ENCODE measurements around the gene SLC26A5. TPM values are rescaled to one million over a fixed set of nuclear protein-coding genes. Genes with fewer than 3 reads are reported as not detected.

SLC26A5 gene
- total RNA-seq, 1 experiment from 2014 or later = 0.29 TPM

DNA sequence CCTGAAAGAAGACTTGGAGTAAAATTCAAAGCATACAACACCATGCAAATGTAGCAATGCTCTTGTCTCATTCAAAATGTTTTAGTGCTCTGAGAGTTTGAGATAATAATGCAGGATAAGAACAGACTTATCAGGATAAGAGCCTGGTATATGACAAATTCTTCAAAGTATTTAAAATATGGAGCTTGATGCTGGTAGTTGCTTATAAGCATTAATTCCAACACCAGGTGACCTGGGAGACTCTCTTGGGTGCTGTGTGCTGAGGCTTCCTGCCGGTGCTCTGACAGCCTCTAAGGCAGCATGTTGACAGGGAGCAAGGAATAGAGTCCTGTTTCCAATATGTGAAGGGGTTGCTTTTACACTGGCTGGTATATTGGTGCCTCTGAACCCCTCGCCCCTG is 34.8 kb upstream of the SLC26A5 start:
- Histone ChIP-seq H3K79me2 (ENCODE audit: low read length) (no peaks in the 10 kb centered on the region), H3K4me1 (ENCODE audit: insufficient read depth, low read length) (no peaks in the 10 kb centered on the region), H3K4me2 (ENCODE audit: low read length) (no peak overlapping the region), H3K36me3 (ENCODE audit: low read depth, low read length) (no peaks in the 10 kb centered on the region), H2AFZ (ENCODE audit: low read length) (no peak overlapping the region), H3K9me3 (ENCODE audit: low read length) (no peaks in the 10 kb centered on the region), H3K27me3 (ENCODE audit: low read length) (no peaks in the 10 kb centered on the region), H3F3A (ENCODE audit: low read length, unreplicated experiment) (no peaks in the 10 kb centered on the region), H4K20me1 (ENCODE audit: low read length) (no peaks in the 10 kb centered on the region), H3K4me3 (ENCODE audit: low read length) (no peak overlapping the region), H3K9me2 (replicated peaks; ENCODE audit: low read length) (no peaks in the 10 kb centered on the region), H3K9ac (ENCODE audit: low read length) (no peak overlapping the region), H3K27ac (ENCODE audit: low read length) (no peak overlapping the region)
- TF ChIP-seq EZH2phosphoT487 (IDR thresholded peaks at IDR 0.05; ENCODE audit: borderline replicate concordance, low read length) (no peak), EZH2 (IDR thresholded peaks at IDR 0.05; ENCODE audit: low read length, unreplicated experiment) (no peak)
- TF ChIP-seq, protein P1, sequence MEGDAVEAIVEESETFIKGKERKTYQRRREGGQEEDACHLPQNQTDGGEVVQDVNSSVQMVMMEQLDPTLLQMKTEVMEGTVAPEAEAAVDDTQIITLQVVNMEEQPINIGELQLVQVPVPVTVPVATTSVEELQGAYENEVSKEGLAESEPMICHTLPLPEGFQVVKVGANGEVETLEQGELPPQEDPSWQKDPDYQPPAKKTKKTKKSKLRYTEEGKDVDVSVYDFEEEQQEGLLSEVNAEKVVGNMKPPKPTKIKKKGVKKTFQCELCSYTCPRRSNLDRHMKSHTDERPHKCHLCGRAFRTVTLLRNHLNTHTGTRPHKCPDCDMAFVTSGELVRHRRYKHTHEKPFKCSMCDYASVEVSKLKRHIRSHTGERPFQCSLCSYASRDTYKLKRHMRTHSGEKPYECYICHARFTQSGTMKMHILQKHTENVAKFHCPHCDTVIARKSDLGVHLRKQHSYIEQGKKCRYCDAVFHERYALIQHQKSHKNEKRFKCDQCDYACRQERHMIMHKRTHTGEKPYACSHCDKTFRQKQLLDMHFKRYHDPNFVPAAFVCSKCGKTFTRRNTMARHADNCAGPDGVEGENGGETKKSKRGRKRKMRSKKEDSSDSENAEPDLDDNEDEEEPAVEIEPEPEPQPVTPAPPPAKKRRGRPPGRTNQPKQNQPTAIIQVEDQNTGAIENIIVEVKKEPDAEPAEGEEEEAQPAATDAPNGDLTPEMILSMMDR (conservative IDR thresholded peaks at IDR 0.05; ENCODE audit: low read depth, low read length) = no peak
- no TSS peak for BruUV-seq (replicated peaks)
- no peak for ATAC-seq
- intact Hi-C loops (cut with micrococcal nuclease) = no loop called here
- DNase-seq = no peak
- ChIA-PET CTCF (no interaction called here), POLR2A (ENCODE audit: unreplicated experiment) (no interaction called here)

- intact Hi-C loops (cut with micrococcal nuclease) = no loop called here
- Histone ChIP-seq H3K27ac (ENCODE audit: low read length) (no peak overlapping the region), H3K4me2 (ENCODE audit: low read length) (no peak overlapping the region), H3K9me3 (ENCODE audit: low read length) (no peaks in the 10 kb centered on the region), H2AFZ (ENCODE audit: low read length) (no peak overlapping the region), H3K9me2 (replicated peaks; ENCODE audit: low read length) (no peaks in the 10 kb centered on the region), H3K4me3 (ENCODE audit: low read length) (no peak overlapping the region), H4K20me1 (ENCODE audit: low read length) (no peaks in the 10 kb centered on the region), H3K79me2 (ENCODE audit: low read length) (no peaks in the 10 kb centered on the region), H3K9ac (ENCODE audit: low read length) (no peak overlapping the region), H3F3A (ENCODE audit: low read length, unreplicated experiment) (no peaks in the 10 kb centered on the region), H3K4me1 (ENCODE audit: insufficient read depth, low read length) (no peaks in the 10 kb centered on the region), H3K27me3 (ENCODE audit: low read length) (no peaks in the 10 kb centered on the region), H3K36me3 (ENCODE audit: low read depth, low read length) (no peaks in the 10 kb centered on the region)
- ATAC-seq (no peak), DNase-seq (no peak)
- CTCF ChIA-PET = no interaction called here
- no TSS peak for BruUV-seq (replicated peaks)
- POLR2A ChIA-PET (ENCODE audit: unreplicated experiment) = no interaction called here
- no peak for TF ChIP-seq EZH2phosphoT487 (IDR thresholded peaks at IDR 0.05; ENCODE audit: borderline replicate concordance, low read length)
- TF ChIP-seq, protein P1 (conservative IDR thresholded peaks at IDR 0.05; ENCODE audit: low read depth, low read length) = no peak
- TF ChIP-seq EZH2 (IDR thresholded peaks at IDR 0.05; ENCODE audit: low read length, unreplicated experiment) = no peak
These were observed 28.9 kb upstream of the SLC26A5 start for GRCh38 chr7:103474956-103475355.

- TF ChIP-seq, protein P1 (conservative IDR thresholded peaks at IDR 0.05; ENCODE audit: low read depth, low read length) = no peak
- no peak for TF ChIP-seq EZH2phosphoT487 (IDR thresholded peaks at IDR 0.05; ENCODE audit: borderline replicate concordance, low read length)
- no peak for TF ChIP-seq EZH2 (IDR thresholded peaks at IDR 0.05; ENCODE audit: low read length, unreplicated experiment)
- H3F3A ChIP-seq (ENCODE audit: low read length, unreplicated experiment) = no peaks in the 10 kb centered on the region
- no peaks in the 10 kb centered on the region for H3K27me3 ChIP-seq (ENCODE audit: low read length)
- no peaks in the 10 kb centered on the region for H3K79me2 ChIP-seq (ENCODE audit: low read length)
- ATAC-seq (no peak), DNase-seq (no peak)
- no peak overlapping the region for H2AFZ ChIP-seq (ENCODE audit: low read length)
- POLR2A ChIA-PET (ENCODE audit: unreplicated experiment) = no interaction called here
- no peaks in the 10 kb centered on the region for H4K20me1 ChIP-seq (ENCODE audit: low read length)
- no peaks in the 10 kb centered on the region for H3K36me3 ChIP-seq (ENCODE audit: low read depth, low read length)
- no peak overlapping the region for H3K4me2 ChIP-seq (ENCODE audit: low read length)
- intact Hi-C loops (cut with micrococcal nuclease) = no loop called here
- CTCF ChIA-PET = no interaction called here
- H3K4me3 ChIP-seq (ENCODE audit: low read length) = no peak overlapping the region
- H3K27ac ChIP-seq (ENCODE audit: low read length) = no peak overlapping the region
- no peaks in the 10 kb centered on the region for H3K9me3 ChIP-seq (ENCODE audit: low read length)
- no TSS peak for BruUV-seq (replicated peaks)
- H3K9me2 ChIP-seq (replicated peaks; ENCODE audit: low read length) = no peaks in the 10 kb centered on the region
- no peaks in the 10 kb centered on the region for H3K4me1 ChIP-seq (ENCODE audit: insufficient read depth, low read length)
- H3K9ac ChIP-seq (ENCODE audit: low read length) = no peak overlapping the region
These were observed 23.3 kb upstream of the SLC26A5 start for GRCh38 chr7:103469095-103469948.
